HG02840 (cell line): ENCODE results near the gene LRCH3.
A peak's percentile ranks its signal among the peaks of the same experiment; 100 is the strongest.

Experiments used
- ATAC-seq: cut with Tn5 transposase; IDR thresholded peaks from one replicate; pipeline ENCODE4 v1.9.1; 2021; ENCODE audit warnings: mild to moderate bottlenecking, moderate library complexity, moderate number of reproducible peaks; ENCODE audit not compliant: unreplicated experiment, low FRiP score

Gene LRCH3

DNA sequence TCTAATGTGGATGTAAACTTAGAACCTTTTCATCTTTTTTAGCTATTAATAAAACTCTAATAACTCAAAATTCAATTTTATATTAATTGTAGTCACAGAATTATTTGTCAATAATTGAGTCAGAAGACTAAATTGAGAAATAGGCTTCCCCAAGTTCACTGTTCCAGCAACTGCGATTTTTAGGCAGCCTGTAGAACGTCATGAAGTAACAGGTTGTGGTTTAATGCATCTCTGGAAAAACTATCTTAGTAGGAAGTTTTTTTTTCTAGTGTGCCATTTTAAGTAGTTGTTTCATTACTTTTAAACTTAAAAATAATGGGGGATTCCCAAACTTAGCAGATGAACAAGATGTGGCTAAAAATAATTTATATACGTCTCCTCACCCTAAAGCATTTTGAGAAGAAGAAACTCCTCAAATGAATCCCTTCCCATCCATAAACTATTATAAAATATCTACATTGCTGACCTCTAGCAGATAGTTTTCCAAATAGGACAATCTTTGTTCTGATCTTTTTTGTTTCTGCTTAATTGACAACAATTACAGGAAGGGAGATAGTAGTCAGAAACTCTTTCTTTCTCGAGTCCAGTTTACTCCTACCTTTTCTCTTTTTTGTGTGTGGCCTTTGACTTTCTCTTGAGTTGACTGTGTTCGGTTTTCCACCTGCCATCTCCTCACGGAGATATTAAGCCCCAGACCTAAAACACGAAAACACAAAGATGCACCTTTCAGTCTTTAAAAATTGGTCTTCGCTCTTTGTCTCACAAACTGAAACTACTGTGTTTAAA, 43.1 kb downstream of the LRCH3 start:
- ATAC-seq: no peak

DNA sequence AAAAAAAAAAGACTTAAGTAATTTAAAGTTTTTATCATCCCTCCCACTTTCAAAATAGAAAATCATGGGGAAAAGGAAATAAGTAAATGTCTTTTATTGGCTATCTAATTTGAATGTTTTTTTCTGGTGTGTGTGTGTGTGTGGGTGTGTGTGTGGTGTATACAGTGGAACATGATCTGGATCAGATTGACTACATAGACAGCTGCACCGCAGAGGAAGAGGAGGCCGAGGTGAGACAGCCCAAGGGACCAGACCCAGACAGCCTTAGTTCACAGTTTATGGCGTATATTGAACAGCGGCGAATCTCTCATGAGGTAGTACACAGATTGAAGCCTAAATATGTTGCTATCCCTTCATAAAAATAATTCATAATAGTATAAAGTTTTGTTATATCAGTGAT, 44.5 kb downstream of the LRCH3 start:
- no peak for ATAC-seq

DNA sequence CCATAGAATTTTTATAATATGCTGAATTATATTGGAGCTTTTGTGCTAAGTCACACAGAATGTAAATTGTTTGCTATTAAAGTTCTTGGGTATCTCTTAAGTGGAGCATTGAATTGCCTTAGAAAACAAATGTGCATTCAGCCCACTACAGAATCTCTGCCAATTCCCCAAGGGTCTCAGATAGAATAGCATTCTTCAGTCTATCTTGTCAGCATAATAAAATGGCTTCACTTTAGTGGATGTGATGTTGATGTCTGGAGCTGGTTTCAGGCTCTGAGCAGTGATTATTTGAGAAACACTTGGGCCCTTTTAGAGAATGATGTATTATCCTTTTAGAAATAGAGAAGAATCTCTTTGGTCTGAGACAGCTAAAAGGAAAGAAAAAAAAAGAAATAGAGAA, 45.2 kb downstream of the LRCH3 start:
- ATAC-seq: no peak

DNA sequence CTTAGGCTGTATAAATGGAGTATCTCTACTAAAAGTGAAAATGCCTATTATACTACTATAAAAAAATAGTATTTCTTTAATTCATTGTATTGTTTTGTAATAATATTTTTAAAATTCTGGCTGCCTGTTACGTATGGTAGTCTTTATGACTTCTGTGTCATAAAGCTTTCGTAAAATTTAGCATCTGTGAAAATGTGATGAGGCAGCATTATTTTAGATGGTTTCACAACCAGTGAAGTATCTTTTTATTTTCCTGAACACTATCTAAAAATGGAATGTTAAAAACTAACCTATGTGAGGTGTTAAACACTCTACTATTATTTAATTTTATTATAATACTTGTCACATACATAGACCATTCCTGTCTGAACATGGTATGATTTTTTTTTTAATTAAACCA, 46.2 kb downstream of the LRCH3 start:
- ATAC-seq: no peak

DNA sequence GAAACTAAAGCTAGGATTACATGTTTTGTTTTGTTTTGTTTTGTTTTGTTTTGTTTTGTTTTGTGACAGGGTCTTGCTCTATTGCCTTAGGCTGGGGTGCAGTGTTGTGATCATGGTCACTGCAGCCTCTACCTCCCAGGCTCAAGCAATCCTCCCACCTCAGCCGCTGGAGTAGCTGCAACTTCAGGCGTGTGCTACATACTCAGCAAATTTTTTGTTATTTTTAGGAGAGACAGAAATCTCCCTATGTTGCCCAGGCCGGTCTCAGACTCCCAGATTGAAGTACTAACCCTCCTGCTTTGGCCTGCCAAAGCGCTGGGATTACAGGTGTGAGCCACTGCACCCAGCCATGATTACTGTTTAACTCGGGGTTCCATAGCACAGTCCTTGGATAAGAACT, 50.7 kb downstream of the LRCH3 start:
- no peak for ATAC-seq

DNA sequence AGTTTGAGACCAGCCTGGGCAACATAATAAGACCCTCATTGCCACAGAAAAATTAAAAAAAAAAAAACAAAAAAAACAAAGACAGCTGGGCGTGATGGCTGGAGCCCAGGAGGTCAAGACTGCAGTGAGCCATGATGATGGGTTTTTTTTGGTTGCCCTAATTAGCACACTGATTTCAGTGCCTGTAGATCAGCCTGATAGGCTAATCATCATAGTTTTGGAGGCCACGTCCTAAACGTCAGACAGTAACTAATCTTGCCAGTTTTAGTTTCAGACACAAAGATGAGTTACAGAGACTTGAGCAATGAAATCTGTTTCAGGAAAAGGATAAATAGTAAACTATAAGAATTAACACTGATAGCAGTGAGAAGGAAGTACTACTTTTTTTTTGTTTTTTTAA, 55.4 kb downstream of the LRCH3 start:
- no peak for ATAC-seq

DNA sequence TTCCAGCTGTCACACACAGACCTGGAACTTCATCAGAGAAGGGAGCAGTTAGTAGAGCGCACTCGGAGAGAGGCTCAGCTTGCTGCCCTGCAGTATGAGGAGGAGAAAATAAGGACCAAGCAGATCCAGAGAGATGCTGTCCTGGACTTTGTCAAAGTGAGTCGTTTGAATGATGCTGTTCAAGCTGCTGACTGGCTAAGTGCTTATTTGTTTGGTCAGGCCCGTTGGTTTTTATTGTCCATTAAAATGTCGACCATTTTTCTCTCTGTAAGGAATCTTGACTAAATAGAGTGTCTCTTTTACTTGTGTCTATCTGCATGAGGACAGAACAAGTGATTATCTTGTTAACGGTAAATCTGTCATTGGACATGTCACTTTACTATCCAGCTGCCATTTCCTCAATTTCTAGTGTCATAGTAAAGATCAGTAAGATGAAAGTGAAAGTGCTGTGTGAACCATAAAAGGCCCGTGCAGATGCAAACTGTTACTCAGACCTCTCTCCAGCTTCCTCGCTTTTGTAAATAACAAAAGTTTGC, 56.9 kb downstream of the LRCH3 start:
- peak; percentile 55 for ATAC-seq

DNA sequence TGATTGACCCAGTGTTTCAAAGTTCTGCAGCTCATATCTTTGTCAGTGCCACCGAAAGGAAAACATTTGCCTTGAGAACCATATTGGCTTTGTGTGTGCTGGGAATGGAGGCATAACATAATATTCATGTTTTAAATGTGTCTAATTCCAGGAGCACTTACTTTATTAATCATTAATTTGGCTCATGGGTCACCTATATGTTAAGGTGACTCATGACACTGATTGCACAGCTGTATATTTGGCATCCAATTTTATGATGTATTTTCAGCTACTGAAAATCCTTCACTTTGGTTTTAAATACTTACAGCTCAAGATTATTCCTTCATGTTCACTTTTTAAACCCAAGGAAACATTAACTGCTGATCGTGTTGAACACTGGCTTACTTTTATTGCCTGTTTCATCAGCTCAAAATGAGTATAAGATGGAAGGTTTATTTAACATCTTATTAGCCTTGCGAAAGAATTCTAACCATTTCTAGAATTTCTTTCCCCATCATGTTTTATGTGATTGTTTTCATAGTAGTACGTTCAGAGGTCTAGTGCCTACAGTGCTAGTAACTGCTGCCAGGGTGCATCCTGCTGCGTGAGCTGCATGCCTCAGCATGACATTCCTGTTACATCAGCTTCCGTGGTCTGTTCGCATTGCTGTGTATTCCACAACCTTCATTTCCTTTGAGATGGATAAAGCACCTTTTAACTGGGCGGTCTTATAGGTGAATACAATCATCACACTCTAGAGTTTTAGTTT, 63.7 kb downstream of the LRCH3 start:
- no peak for ATAC-seq

DNA sequence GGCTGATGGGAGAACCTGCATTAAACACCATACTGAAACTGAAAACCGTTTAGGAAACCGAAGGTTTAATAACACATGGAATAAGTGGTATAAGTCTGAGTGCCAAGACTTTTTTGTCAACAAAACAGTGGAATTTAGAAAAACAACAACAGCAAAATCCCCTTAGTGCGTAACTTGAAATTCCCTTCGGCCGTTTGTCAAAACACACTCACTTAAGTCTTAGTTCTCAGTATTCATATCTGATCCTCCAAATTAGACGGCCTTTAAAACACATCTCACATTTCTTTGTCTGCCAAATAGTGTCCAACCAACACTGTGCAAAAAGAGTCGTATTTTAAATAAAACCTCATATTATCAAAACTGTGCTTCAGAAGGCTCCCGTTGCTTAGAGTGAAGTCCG, 64.5 kb downstream of the LRCH3 start:
- no peak for ATAC-seq

DNA sequence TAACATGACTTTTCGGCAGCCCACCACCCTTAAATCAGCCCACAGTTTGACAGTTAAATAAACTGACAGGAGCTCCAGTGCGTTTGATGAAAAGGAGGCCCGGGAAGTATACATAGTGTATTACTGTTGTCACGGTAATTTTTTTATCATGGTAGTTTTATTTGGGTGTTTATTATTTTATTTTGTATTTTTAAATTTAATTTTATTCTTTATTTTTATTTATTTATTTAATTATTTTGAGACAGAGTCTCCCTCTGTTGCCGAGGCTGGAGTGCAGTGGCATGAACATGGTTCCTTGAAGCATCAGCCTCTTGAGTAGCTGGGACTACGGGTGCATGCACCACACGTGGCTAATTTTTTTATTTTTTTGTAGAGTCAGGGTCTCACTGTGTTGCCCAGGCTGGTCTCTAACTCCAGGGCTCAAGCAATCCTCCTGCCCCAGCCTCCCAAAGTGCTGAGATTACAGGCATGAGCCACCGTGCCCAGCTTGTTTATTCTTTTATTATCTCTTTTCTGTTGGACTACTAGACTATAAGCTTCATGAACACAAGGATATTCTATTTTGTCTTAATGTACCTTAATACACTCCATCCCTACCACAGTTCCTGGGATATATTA, 65.3 kb downstream of the LRCH3 start:
- no peak for ATAC-seq

DNA sequence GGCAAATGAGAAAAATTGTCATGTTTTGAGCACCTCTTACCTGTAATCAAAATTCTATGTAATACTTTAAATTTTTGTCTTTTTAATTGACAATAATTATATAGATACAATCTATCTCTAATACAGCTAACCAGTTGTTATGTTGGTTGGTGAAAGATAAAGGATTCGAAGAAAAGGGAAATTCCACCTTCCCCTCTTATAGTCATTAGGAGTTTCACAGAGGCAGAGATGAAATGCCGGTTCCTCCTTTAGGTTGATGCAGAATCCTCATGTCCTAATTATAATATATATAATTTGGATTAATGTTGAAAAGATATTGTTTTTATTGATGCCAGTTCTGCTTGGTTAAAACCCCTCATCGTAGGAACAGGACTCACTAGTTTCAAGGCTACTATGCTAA, 67.1 kb downstream of the LRCH3 start:
- no peak for ATAC-seq

DNA sequence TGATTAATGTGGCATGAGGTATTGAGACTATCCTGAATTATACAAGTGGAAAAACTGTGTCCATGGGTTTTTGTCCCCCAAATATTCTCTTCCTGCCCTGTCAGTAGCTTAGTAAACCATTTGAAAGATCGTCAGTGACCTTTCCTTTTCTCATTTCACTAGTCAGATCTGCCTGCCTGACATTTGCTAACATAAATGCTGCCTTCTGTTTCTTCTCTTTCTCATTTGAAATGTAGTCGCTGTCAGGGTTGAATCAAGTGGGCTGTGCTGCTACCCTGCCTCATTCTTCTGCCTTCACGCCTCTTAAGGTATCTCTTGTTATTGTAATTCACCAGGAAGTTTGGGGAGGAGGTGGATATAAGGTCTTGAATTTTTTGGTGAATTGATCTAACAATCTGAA, 67.5 kb downstream of the LRCH3 start:
- ATAC-seq: no peak

DNA sequence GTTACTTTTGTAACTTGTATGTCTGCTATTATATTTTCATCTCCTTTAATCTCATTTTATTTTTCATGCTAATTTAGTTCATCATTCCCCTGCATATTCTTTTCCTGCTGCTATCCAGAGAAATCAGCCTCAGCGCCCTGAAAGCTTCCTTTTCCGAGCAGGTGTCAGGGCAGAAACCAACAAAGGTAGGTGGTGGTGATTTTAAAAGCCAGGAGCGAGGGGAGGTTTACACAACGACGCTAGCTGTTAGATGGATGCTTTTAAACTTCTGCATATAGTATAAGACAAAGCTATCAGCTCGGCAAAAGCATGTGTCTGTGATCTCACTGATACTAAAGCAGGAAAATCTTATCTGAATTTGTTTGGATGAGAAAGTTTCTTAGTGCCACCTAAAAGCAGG, 75.0 kb downstream of the LRCH3 start:
- ATAC-seq: no peak

DNA sequence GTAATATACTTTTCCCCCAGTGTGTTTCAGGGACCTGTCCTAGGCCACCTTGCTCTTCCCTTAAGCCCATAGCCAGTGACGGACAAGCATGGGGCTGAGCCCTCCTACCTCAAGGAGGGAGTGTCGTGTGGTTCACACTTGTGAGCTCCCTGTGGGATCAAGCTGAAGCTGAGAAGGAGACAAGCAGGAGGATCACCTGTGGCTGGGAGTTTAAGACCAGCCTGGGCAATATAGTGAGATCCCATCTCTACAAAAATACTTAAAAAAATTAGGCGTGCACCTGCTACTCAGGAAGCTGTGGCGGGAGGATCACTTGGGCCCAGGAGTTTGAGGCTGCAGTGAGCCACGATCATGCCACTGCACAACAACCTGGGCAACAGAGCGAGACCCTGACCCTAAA, 82.3 kb downstream of the LRCH3 start:
- ATAC-seq: no peak

DNA sequence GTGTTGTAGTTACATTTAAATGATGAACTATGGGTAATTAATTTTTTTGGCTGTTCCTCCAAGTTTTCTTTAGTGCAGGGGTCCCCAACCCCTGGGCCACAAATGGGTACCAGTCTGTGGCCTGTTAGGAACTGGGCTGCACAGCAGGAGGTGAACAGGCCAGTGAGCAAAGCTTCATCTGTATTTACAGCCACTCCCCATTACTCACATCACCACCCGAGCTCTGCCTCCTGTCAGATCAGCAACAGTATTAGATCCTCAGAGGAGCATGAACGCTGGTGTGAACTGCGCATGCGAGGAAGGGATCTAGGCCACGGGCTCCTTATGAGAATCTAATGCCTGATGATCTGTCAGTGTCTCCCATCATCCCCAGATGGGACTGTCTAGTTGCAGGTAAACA, 83.0 kb downstream of the LRCH3 start:
- ATAC-seq: no peak

DNA sequence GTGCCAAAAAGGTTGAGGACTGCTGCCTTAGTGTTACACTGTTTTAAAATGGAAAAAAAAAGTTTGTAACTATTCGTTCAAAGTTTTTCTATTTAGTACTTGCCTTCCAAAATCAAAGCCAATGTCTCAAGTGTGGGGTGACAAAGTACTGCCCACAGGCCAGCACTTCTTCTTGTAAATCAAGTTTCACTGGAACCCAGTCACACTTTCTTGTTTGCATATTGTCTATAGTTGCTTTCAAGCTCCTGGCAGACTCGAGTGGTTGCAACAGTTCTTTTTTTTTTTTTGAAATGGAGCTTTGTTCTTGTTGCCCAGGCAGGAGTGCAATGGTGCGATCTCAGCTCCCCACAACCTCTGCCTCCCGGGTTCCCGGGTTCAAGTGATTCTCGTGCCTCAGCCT, 83.6 kb downstream of the LRCH3 start:
- ATAC-seq: no peak

DNA sequence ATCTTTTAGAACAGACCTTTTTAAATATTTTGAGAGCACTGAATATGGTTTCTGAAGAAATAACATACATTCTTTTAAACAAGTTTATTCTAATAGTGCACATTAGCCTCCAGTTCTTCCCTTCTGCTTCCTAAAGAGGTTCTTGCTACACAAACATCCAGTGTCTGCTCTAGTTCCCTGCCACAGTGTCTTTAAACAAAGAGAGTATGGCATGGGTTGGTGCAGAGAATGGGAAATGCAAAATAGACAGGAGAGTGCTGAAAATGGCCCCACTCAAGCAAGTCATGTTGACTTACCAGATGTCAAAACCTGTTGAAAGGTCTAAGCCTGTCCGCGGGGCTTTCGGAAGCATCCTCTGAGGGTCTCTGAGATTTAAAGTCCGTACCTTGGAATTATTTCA, 86.8 kb downstream of the LRCH3 start:
- ATAC-seq: no peak

DNA sequence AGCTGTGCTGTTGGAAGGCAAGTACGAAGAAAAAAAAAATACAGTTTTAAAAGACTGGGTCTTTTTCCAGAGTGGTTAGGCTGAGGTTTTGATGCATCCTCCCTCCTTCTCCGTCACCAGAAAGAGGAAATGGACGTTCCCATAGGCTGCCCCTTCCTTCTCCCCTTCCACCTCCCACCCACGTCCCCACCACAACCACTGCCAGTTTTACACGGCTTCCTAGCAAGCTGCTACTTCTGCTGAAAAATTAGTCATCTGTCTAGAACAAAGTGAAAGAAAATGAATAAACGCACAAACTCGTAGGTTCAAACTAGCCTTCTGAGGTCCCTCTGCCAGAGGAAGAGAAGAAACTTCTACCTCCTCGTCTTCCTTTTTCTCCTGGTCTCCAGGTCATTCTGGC, 87.4 kb downstream of the LRCH3 start:
- no peak for ATAC-seq

DNA sequence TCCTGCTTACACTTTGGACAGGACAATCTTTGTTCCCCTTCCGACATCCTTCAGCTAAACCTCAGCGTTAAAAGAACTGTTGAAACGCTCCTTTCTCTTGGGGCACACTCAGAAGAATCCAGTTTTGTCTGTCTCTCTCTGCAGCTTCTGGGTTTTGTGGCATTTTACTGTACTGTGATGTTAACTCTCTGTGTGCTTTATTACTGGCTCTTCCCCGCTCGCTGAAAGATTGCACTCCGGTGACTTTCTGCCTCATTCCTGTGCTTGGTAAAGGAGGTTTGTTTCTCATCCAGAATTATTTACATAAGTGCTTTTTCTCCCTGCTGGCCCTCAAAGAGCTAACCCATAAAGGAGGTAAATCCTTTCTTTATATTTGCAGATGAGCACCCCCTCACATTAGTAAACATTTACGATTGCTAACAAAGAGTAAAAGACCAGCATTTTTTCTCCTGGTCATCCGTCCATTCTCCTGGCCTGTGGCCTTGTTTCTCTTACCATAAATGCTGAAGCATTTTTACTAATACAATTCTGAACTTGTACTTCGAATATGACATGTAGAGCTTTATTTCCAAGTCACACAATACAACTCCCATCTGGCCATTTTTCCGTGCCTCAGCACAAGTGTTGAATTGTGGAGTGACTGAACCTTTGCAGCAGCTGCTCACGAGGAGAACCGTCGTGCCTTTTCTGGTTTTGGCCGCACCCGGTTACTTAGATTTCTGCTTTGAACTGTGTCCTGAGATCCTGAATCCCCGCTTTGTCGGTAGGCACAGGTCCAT, 89.6 kb downstream of the LRCH3 start:
- no peak for ATAC-seq

DNA sequence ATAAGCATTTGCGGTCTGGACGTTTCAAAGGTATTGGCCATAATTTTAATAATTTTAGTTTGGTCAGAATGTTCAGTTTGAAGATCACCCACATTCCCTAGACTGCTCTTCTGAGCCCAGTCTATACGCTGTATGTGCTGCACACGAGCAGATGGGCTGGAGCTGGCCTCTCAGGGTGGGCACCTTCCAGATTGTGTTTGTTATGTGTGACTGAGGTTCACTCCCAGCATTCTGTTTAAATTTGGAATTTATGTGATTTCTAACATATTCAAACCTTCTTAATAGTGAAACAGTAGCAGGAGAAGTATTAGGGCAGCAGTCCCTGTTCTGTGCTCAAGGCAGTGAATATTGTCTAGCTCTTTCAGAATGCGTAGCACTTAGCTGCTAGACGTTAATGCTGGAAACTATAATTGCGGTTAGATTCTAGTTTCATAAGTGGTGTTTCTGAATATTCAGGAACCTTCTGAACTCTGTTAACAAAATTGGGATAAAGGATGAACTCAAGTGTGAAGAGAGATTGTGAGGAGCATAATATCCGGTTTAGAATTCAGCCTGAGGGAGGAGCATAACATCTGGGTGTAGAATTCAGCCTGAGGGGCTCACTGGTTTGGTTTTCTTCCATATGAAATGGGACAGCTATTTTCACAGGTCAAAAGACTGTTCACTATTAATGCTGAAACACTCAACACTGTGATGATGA, 90.4 kb downstream of the LRCH3 start:
- ATAC-seq: no peak
